HepG2 (cell line): ENCODE measurements around the gene SPOP. TPM values are rescaled to one million over a fixed set of nuclear protein-coding genes. Genes with fewer than 3 reads are reported as not detected.

ENCODE experiments used
- AKAP8 ChIP-seq: sonication (generic); formaldehyde crosslinking; IDR thresholded peaks from 2 replicates; pipeline ENCODE4 v1.5.1; 2020; ENCODE audit warnings: mild to moderate bottlenecking, missing genetic modification reagents
- FOXA1 ChIP-seq, 2 experiments: fragments of 450-650 bp in 1 of 2; sonication (generic) in 1 of 2; formaldehyde crosslinking in 1 of 2; IDR thresholded peaks; 2 replicates each; pipeline versions ENCODE4 v1.4.0 to v1.6.1; 2016 to 2020; ENCODE audit warnings: missing genetic modification reagents in 1 of 2
- GFI1 ChIP-seq: sonication (generic); formaldehyde crosslinking; IDR thresholded peaks from 2 replicates; pipeline ENCODE4 v1.5.0; 2020; ENCODE audit warnings: missing genetic modification reagents, mild to moderate bottlenecking, borderline replicate concordance
- HIC2 ChIP-seq: sonication (generic); formaldehyde crosslinking; IDR thresholded peaks from 2 replicates; pipeline ENCODE4 v1.9.0; 2022; ENCODE audit warnings: low read depth, missing genetic modification reagents
- PHF21A ChIP-seq: sonication (generic); formaldehyde crosslinking; IDR thresholded peaks from 2 replicates; pipeline ENCODE4 v1.5.0; 2020; ENCODE audit warnings: mild to moderate bottlenecking, missing genetic modification reagents
- RBAK ChIP-seq: sonication (generic); formaldehyde crosslinking; IDR thresholded peaks from 2 replicates; pipeline ENCODE4 v1.5.1; 2020; ENCODE audit warnings: mild to moderate bottlenecking, missing genetic modification reagents
- ZEB1 ChIP-seq: IDR thresholded peaks from 2 replicates; pipeline ENCODE4 v1.6.1; 2012; ENCODE audit warnings: mild to moderate bottlenecking, low read depth, inconsistent platforms; ENCODE audit not compliant: insufficient replicate concordance
- ZNF337 ChIP-seq: sonication (generic); formaldehyde crosslinking; IDR thresholded peaks from 2 replicates; pipeline ENCODE4 v1.5.1; 2020; ENCODE audit warnings: missing genetic modification reagents, low read depth, mild to moderate bottlenecking, borderline replicate concordance
- ZNF33B ChIP-seq: sonication (generic); formaldehyde crosslinking; IDR thresholded peaks from 2 replicates; pipeline ENCODE4 v1.5.1; 2020; ENCODE audit warnings: mild to moderate bottlenecking, missing genetic modification reagents
- ZNF563 ChIP-seq: sonication (generic); formaldehyde crosslinking; IDR thresholded peaks from 2 replicates; pipeline ENCODE4 v1.8.0; 2022; ENCODE audit warnings: mild to moderate bottlenecking, moderate library complexity, missing genetic modification reagents
- ZNF772 ChIP-seq: sonication (generic); formaldehyde crosslinking; IDR thresholded peaks from 2 replicates; pipeline ENCODE4 v1.5.0; 2020; ENCODE audit warnings: mild to moderate bottlenecking, missing genetic modification reagents
- ZNF878 ChIP-seq: sonication (generic); formaldehyde crosslinking; IDR thresholded peaks from 2 replicates; pipeline ENCODE4 v1.8.1; 2023; ENCODE audit warnings: mild to moderate bottlenecking, missing genetic modification reagents, moderate library complexity
- ZSCAN9 ChIP-seq: IDR thresholded peaks from 2 replicates; pipeline ENCODE4 v1.6.1; 2016; ENCODE audit warnings: borderline replicate concordance
- polyA plus RNA-seq, 8 experiments: library from polyadenylated mRNA; depleted of rRNA in 3 of 8; stranded (reverse) in 7 of 8; unstranded in 1 of 8; fragments of >200 nt; fragmentation: Illumina TruSeq in 4 of 8; extraction: Trizol in 4 of 8; gene quantifications; 2 replicates each; pipeline versions ENCODE4 v1.2.1 to v1.2.3, GENCODE V29; 2011 to 2016; ENCODE audit warnings: low read depth in 4 of 8, missing spikeins in 1 of 8, mixed read lengths in 1 of 8; ENCODE audit not compliant: insufficient read depth in 1 of 8
- total RNA-seq, 5 experiments: library from RNA; depleted of rRNA; stranded (reverse); fragments of >200 nt; fragmentation: Illumina TruSeq; extraction: Trizol; gene quantifications; 2 replicates each; pipeline ENCODE4 v1.2.3, GENCODE V29; 2016; ENCODE audit warnings: low read depth in 1 of 5
- TF ChIP-seq, protein P1 (sequence below): sonication (generic); formaldehyde crosslinking; IDR thresholded peaks from one replicate; pipeline ENCODE4 v1.5.1; 2020; ENCODE audit warnings: mild to moderate bottlenecking, missing genetic modification reagents; ENCODE audit errors: not compliant biosample characterization
- TF ChIP-seq, protein P2 (sequence below): sonication (generic); formaldehyde crosslinking; IDR thresholded peaks from 2 replicates; pipeline ENCODE4 v1.5.0; 2020; ENCODE audit warnings: mild to moderate bottlenecking, missing genetic modification reagents, borderline replicate concordance

Gene SPOP
- total and polyA plus RNA-seq, 2 of the 13 experiments (the other 11 are each of a cell fraction or from before 2014, with no cell fraction given): 52.8 to 60.8 TPM

- TF ChIP-seq, protein P1, sequence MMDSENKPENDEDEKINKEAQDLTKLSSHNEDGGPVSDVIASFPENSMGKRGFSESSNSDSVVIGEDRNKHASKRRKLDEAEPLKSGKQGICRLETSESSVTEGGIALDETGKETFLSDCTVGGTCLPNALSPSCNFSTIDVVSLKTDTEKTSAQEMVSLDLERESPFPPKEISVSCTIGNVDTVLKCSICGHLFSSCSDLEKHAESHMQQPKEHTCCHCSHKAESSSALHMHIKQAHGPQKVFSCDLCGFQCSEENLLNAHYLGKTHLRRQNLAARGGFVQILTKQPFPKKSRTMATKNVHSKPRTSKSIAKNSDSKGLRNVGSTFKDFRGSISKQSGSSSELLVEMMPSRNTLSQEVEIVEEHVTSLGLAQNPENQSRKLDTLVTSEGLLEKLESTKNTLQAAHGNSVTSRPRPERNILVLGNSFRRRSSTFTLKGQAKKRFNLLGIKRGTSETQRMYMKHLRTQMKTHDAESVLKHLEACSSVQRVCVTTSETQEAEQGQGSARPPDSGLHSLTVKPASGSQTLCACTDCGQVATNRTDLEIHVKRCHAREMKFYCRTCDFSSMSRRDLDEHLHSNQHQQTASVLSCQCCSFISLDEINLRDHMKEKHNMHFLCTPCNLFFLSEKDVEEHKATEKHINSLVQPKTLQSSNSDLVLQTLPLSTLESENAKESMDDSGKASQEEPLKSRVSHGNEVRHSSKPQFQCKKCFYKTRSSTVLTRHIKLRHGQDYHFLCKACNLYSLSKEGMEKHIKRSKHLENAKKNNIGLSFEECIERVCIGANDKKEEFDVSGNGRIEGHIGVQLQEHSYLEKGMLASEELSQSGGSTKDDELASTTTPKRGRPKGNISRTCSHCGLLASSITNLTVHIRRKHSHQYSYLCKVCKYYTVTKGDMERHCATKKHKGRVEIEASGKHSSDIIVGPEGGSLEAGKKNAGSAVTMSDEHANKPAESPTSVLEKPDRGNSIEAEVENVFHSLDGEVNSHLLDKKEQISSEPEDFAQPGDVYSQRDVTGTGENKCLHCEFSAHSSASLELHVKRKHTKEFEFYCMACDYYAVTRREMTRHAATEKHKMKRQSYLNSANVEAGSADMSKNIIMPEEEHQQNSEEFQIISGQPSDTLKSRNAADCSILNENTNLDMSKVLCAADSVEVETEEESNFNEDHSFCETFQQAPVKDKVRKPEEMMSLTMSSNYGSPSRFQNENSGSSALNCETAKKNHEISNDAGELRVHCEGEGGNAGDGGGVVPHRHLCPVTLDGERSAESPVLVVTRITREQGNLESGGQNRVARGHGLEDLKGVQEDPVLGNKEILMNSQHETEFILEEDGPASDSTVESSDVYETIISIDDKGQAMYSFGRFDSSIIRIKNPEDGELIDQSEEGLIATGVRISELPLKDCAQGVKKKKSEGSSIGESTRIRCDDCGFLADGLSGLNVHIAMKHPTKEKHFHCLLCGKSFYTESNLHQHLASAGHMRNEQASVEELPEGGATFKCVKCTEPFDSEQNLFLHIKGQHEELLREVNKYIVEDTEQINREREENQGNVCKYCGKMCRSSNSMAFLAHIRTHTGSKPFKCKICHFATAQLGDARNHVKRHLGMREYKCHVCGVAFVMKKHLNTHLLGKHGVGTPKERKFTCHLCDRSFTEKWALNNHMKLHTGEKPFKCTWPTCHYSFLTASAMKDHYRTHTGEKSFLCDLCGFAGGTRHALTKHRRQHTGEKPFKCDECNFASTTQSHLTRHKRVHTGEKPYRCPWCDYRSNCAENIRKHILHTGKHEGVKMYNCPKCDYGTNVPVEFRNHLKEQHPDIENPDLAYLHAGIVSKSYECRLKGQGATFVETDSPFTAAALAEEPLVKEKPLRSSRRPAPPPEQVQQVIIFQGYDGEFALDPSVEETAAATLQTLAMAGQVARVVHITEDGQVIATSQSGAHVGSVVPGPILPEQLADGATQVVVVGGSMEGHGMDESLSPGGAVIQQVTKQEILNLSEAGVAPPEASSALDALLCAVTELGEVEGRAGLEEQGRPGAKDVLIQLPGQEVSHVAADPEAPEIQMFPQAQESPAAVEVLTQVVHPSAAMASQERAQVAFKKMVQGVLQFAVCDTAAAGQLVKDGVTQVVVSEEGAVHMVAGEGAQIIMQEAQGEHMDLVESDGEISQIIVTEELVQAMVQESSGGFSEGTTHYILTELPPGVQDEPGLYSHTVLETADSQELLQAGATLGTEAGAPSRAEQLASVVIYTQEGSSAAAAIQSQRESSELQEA: no peak
- peak; percentile 73; the same call in 1 of the 2 replicates for TF ChIP-seq HIC2 (CRISPR knock-in tag)
- TF ChIP-seq ZNF337 (CRISPR knock-in tag): no peak
- TF ChIP-seq, protein P2, sequence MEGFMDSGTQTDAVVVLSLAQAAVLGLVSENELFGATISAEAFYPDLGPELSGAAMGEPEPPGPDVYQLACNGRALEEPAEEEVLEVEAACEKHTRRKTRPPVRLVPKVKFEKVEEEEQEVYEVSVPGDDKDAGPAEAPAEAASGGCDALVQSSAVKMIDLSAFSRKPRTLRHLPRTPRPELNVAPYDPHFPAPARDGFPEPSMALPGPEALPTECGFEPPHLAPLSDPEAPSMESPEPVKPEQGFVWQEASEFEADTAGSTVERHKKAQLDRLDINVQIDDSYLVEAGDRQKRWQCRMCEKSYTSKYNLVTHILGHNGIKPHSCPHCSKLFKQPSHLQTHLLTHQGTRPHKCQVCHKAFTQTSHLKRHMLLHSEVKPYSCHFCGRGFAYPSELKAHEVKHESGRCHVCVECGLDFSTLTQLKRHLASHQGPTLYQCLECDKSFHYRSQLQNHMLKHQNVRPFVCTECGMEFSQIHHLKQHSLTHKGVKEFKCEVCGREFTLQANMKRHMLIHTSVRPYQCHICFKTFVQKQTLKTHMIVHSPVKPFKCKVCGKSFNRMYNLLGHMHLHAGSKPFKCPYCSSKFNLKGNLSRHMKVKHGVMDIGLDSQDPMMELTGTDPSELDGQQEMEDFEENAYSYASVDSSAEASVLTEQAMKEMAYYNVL (CRISPR knock-in tag): 0 out of 2 replicates have a peak, but pooled peaks have one; percentile 46
- TF ChIP-seq ZNF563 (CRISPR knock-in tag): 0 out of 2 replicates have a peak, but pooled peaks have one; percentile 23
- no peak for TF ChIP-seq RBAK (CRISPR knock-in tag)
- TF ChIP-seq GFI1 (CRISPR knock-in tag): 0 out of 2 replicates have a peak, but pooled peaks have one; percentile 33
- TF ChIP-seq FOXA1 (IDR thresholded peaks at IDR 0.05): no peak
- TF ChIP-seq FOXA1 (CRISPR knock-in tag; IDR thresholded peaks at IDR 0.05): peak; percentile 38; the same call in 1 of the 2 replicates
- TF ChIP-seq ZNF878 (CRISPR knock-in tag): peak; percentile 67; the same call in 1 of the 2 replicates
- peak; percentile 52; the same call in 1 of the 2 replicates for TF ChIP-seq ZSCAN9
- 0 out of 2 replicates have a peak, but pooled peaks have one; percentile 30 for TF ChIP-seq ZNF33B (CRISPR knock-in tag)
- 0 out of 2 replicates have a peak, but pooled peaks have one; percentile 22 for TF ChIP-seq ZNF772 (CRISPR knock-in tag)
- TF ChIP-seq AKAP8 (CRISPR knock-in tag): peak; percentile 39; the same call in 1 of the 2 replicates
- no peak for TF ChIP-seq ZEB1
- TF ChIP-seq PHF21A (CRISPR knock-in tag): peak; percentile 69
These were observed 10.1 kb upstream of the SPOP start (continued) for GRCh38 chr17:49687878-49688491.
